Natural killer cell (primary cell): Measurements from ENCODE around the gene ERCC2. TPM values are rescaled to one million over a fixed set of nuclear protein-coding genes. Genes with fewer than 3 reads are reported as not detected.

ENCODE experiments used
- ATAC-seq, 3 donors: fragments of 150-1000 bp in 2 of 3; fragments of 200-7000 bp in 1 of 3; cut with Tn5 transposase; 1 replicate in 1 of 3; 2 replicates in 2 of 3; pipeline ENCODE4 v1.10.0; 2021; ENCODE audit warnings: mild to moderate bottlenecking in 2 of 3, moderate library complexity in 2 of 3
- DNase-seq, 2 donors: peaks; one replicate each; pipeline versions ENCODE4 v3.0.0 to v3.0.0-alpha.2; 2013 to 2021; ENCODE audit warnings: mixed read lengths in 1 of 2
- H3K27ac ChIP-seq: one replicate; pipeline ENCODE4 v1.5.1; 2013; ENCODE audit warnings: mild to moderate bottlenecking, low read length
- H3K27me3 ChIP-seq: one replicate; pipeline ENCODE4 v1.6.1; 2013; ENCODE audit warnings: low read length; ENCODE audit not compliant: control insufficient read depth, insufficient read depth
- H3K36me3 ChIP-seq: one replicate; pipeline ENCODE4 v1.6.1; 2013; ENCODE audit warnings: low read length; ENCODE audit not compliant: control insufficient read depth, insufficient read depth
- H3K4me1 ChIP-seq: one replicate; pipeline ENCODE4 v1.6.1; 2013; ENCODE audit warnings: low read length; ENCODE audit not compliant: control insufficient read depth, insufficient read depth
- H3K4me3 ChIP-seq: one replicate; pipeline ENCODE4 v1.5.1; 2013; ENCODE audit warnings: low read length
- H3K9me3 ChIP-seq: one replicate; pipeline ENCODE4 v1.6.1; 2013; ENCODE audit warnings: low read length; ENCODE audit not compliant: control insufficient read depth, insufficient read depth
- H3K27ac Mint-ChIP-seq, 2 donors: one replicate each; pipeline ENCODE4 v1.8.0; 2022; ENCODE audit warnings: mild to moderate bottlenecking in 2 of 2, mixed read lengths in 2 of 2, moderate library complexity in 1 of 2
- H3K27me3 Mint-ChIP-seq, 2 donors: one replicate each; pipeline ENCODE4 v1.8.0; 2022; ENCODE audit warnings: low read depth in 2 of 2, mixed read lengths in 2 of 2
- H3K36me3 Mint-ChIP-seq: one replicate; pipeline ENCODE4 v1.8.0; 2022; ENCODE audit warnings: mixed read lengths
- H3K4me1 Mint-ChIP-seq, 2 donors: one replicate each; pipeline ENCODE4 v1.8.0; 2022; ENCODE audit warnings: mixed read lengths in 2 of 2
- H3K4me3 Mint-ChIP-seq: one replicate; pipeline ENCODE4 v1.8.0; 2022; ENCODE audit warnings: mild to moderate bottlenecking, moderate library complexity, mixed read lengths
- H3K9me3 Mint-ChIP-seq, 2 donors: one replicate each; pipeline ENCODE4 v1.8.0; 2022; ENCODE audit warnings: mixed read lengths in 2 of 2
- WGBS: methylation state at CpG from one replicate; pipeline ENCODE4 v1.1.7; 2013; ENCODE audit warnings: missing lambda C conversion rate; ENCODE audit not compliant: insufficient coverage; 5-methylcytosine and 5-hydroxymethylcytosine counted together
- intact Hi-C: fragments of 100-400 bp; cut with micrococcal nuclease; formaldehyde crosslinking; loops from one replicate; pipeline ENCODE4 v1.14.2; 2022
- total RNA-seq, 4 donors: library from RNA; stranded (reverse); fragments of 120-200 nt in 1 of 4; gene quantifications; one replicate each; pipeline versions ENCODE4 v1.2.3 to v1.2.4, GENCODE V29; 2013 to 2022
- TF ChIP-seq, protein P1 (sequence below): fragments of 200-600 bp; IDR thresholded peaks from one replicate; pipeline ENCODE4 v1.8.0; 2022; ENCODE audit warnings: antibody characterized with exemption

Gene ERCC2
- total RNA-seq, 3 donors from 2014 or later (not counting 1 experiment from before 2014, with no cell fraction given), result 13.4 to 22.3 (median 14.9) TPM

DNA sequence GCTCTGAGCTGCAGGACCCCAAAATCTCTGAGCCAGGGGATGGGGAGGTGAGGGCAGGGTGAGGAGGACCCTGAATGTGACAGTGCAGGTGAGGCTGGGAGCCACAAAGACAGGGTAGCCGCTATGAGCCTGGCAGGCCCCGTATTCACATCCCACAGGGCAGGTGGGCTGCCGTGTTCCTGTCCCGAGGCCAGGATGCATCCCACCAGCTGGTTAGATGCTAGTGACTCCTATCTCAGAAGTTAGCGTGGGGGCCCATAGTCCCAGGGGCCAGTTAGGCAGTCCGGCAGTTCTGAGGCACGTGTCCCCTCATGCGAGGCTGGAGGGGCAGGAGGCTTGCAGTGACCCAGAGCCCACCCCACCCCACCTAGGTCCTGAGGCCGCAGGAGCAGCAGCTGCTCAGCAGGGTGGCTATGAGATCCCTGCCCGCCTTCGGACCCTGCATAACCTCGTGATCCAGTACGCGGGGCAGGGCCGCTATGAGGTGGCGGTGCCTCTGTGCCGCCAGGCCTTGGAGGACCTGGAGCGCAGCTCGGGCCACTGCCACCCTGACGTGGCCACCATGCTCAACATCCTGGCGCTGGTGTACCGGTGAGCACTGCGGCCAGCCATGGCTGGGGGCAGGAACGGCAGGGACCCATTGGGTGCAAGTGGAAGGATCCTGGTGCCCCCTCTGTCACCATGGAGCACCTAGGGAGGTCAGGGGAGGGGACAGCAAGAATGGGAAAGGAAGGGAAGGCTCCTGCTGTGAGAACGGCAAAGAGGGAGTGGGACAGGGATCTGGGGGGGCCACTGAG, 22.6 kb downstream of the ERCC2 start:
- Histone ChIP-seq H3K4me3 (no peak overlapping the region), H3K9me3 (no peaks in the 10 kb centered on the region), H3K4me1 (no peaks in the 10 kb centered on the region), H3K36me3 (peaks cover 8% of the 10 kb centered on the region), H3K27ac (no peak overlapping the region), H3K27me3 (peaks cover 3% of the 10 kb centered on the region)
- Mint-ChIP-seq H3K27ac (no peak overlapping the region), H3K4me1 (no peaks in the 10 kb centered on the region), H3K27me3 (peaks cover 0 to 5% of the 10 kb centered on the region in 2 donors), H3K36me3 (no peaks in the 10 kb centered on the region), H3K4me3 (no peak overlapping the region), H3K9me3 (no peaks in the 10 kb centered on the region)
- DNase-seq, result no peak
- 81% methylated on average over 25 of the region's 25 CpGs for WGBS
- TF ChIP-seq, protein P1, sequence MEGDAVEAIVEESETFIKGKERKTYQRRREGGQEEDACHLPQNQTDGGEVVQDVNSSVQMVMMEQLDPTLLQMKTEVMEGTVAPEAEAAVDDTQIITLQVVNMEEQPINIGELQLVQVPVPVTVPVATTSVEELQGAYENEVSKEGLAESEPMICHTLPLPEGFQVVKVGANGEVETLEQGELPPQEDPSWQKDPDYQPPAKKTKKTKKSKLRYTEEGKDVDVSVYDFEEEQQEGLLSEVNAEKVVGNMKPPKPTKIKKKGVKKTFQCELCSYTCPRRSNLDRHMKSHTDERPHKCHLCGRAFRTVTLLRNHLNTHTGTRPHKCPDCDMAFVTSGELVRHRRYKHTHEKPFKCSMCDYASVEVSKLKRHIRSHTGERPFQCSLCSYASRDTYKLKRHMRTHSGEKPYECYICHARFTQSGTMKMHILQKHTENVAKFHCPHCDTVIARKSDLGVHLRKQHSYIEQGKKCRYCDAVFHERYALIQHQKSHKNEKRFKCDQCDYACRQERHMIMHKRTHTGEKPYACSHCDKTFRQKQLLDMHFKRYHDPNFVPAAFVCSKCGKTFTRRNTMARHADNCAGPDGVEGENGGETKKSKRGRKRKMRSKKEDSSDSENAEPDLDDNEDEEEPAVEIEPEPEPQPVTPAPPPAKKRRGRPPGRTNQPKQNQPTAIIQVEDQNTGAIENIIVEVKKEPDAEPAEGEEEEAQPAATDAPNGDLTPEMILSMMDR, result no peak
- ATAC-seq, result no peak
- intact Hi-C loops, result no loop called here

DNA sequence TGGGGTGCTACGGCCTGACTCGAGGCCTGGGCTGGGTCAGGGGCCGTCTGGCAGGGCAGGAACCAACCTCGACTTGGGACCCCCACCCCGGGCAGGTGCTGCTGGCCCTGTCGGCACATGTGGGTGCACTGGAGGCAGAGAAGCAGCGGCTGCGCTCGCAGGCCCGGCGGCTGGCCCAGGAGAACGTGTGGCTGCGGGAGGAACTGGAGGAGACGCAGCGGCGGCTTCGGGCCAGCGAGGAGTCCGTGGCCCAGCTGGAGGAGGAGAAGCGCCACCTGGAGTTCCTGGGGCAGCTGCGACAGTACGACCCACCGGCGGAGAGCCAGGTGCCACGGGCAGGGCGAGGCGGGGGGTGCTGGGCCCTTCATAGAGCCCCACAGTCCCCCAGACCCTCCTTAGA, 23.9 kb downstream of the ERCC2 start:
- no peak overlapping the region for H3K27ac Mint-ChIP-seq
- 39% methylated on average over 27 of the region's 27 CpGs for WGBS
- H3K4me3 Mint-ChIP-seq, result no peak overlapping the region
- Histone ChIP-seq H3K27ac (no peak overlapping the region), H3K36me3 (peaks cover 3% of the 10 kb centered on the region), H3K4me1 (no peaks in the 10 kb centered on the region), H3K27me3 (peaks cover 3% of the 10 kb centered on the region), H3K4me3 (no peak overlapping the region), H3K9me3 (no peaks in the 10 kb centered on the region)
- H3K36me3 Mint-ChIP-seq, result no peaks in the 10 kb centered on the region
- H3K4me1 Mint-ChIP-seq, result no peaks in the 10 kb centered on the region
- H3K9me3 Mint-ChIP-seq, result no peaks in the 10 kb centered on the region
- no peak for DNase-seq
- no peak for ATAC-seq
- intact Hi-C loops, result no loop called here
- TF ChIP-seq, protein P1, result no peak
- peaks cover 0 to 5% of the 10 kb centered on the region in 2 donors for H3K27me3 Mint-ChIP-seq

DNA sequence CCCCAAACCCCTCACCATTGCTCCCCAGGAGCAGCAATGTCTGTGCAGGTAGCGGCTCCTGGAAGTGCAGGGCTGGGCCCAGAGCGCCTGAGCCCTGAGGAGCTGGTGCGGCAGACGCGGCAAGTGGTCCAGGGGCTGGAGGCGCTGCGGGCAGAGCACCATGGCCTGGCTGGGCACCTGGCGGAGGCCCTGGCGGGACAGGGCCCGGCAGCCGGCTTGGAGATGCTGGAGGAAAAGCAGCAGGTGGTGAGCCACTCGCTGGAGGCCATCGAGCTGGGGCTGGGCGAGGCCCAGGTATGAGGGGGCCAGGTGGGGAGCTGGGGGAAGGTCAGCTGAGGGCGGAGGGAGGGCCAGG, 24.9 kb downstream of the ERCC2 start:
- no peak overlapping the region for H3K4me3 Mint-ChIP-seq
- H3K27ac Mint-ChIP-seq, result no peak overlapping the region
- TF ChIP-seq, protein P1, result no peak
- Histone ChIP-seq H3K4me1 (peaks cover 4% of the 10 kb centered on the region), H3K4me3 (no peak overlapping the region), H3K9me3 (no peaks in the 10 kb centered on the region), H3K27me3 (peaks cover 7% of the 10 kb centered on the region), H3K36me3 (no peaks in the 10 kb centered on the region), H3K27ac (no peak overlapping the region)
- no peak for DNase-seq
- no peaks in the 10 kb centered on the region for H3K9me3 Mint-ChIP-seq
- intact Hi-C loops, result no loop called here
- WGBS, result 91% methylated on average over 15 of the region's 15 CpGs
- no peaks in the 10 kb centered on the region for H3K36me3 Mint-ChIP-seq
- H3K4me1 Mint-ChIP-seq, result no peaks in the 10 kb centered on the region
- no peak for ATAC-seq
- H3K27me3 Mint-ChIP-seq, result peaks cover under 1 to 5% of the 10 kb centered on the region in 2 donors
